HUES6 (cell line): ENCODE data around the gene LRRC23.
"Not testable (repeated sequence)": the region's sequence is repeated elsewhere in the genome, so short reads cannot be mapped to it uniquely, and the experiment has no call there.

Experiments
- H3K27ac ChIP-seq: 2 replicates; pipeline ENCODE4 v1.7.0; 2013; ENCODE audit warnings: low read depth, mild to moderate bottlenecking, low read length, inconsistent platforms
- H3K27me3 ChIP-seq: 2 replicates; pipeline ENCODE4 v1.6.1; 2013; ENCODE audit warnings: low read length; ENCODE audit not compliant: control insufficient read depth, insufficient read depth
- H3K36me3 ChIP-seq: 2 replicates; pipeline ENCODE4 v1.6.1; 2013; ENCODE audit warnings: low read length; ENCODE audit not compliant: control insufficient read depth, insufficient read depth
- H3K4me1 ChIP-seq: 2 replicates; pipeline ENCODE4 v1.6.1; 2013; ENCODE audit warnings: low read length; ENCODE audit not compliant: control insufficient read depth, insufficient read depth
- H3K4me3 ChIP-seq: 2 replicates; pipeline ENCODE4 v1.5.1; 2013; ENCODE audit warnings: low read depth, low read length
- H3K9ac ChIP-seq: one replicate; pipeline ENCODE4 v1.6.1; 2013; ENCODE audit warnings: mild to moderate bottlenecking, low read length
- H3K9me3 ChIP-seq: 2 replicates; pipeline ENCODE4 v1.6.1; 2013; ENCODE audit warnings: low read depth, low read length; ENCODE audit not compliant: control insufficient read depth, insufficient read depth

Gene LRRC23

DNA sequence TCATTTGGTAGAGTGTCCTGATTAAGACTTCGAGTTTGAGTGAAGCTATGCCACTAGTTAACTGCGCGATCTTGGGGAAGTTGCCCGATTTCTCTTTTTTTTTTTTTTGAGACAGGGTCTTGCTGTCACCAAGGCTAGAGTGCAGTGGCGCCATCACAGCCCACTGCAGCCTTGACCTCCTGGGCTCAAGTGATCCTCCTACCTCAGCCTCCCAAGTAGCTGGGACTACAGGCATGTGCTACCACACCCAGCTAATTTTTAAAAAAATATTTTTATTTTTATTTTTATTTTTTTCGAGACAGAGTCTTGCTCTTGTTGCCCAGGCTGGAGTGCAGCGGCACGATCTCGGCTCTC, 30.6 kb upstream of the LRRC23 start:
- peak overlapping the region; percentile 73 for H3K9ac ChIP-seq
- not testable (repeated sequence) for H3K9me3 ChIP-seq

DNA sequence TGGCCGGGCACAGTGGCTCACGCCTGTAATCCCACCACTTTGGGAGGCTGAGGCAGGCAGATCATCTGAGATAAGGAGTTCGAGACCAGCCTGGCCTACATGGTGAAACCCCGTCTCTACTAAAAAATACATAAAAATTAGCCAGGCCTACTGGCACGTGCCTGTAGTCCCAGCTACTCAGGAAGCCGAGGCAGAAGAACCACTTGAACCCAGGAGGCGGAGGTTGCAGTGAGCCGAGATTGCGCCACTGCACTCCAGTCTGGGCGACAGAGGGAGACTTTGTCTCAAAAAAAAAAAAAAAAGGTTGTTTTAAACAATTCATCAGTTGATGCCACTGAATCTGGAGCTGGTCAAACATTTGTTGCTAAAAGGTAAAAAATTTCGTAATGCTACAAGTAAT, 24.8 kb upstream of the LRRC23 start:
- not testable (repeated sequence) for H3K27ac ChIP-seq, H3K9ac ChIP-seq, H3K9me3 ChIP-seq, H3K4me3 ChIP-seq, H3K4me1 ChIP-seq, H3K27me3 ChIP-seq
- H3K36me3 ChIP-seq = peaks cover 27% of the 10 kb centered on the region

More for the DNA sequence above, 30.6 kb upstream of the LRRC23 start:
- H3K4me1 ChIP-seq = peaks cover 25% of the 10 kb centered on the region
- not testable (repeated sequence) for H3K27me3 ChIP-seq
- H3K4me3 ChIP-seq = peak overlapping the region; percentile 70
- H3K27ac ChIP-seq = peak overlapping the region; percentile 52; the same call in 1 of the 2 replicates
- peaks cover 36% of the 10 kb centered on the region for H3K36me3 ChIP-seq

DNA sequence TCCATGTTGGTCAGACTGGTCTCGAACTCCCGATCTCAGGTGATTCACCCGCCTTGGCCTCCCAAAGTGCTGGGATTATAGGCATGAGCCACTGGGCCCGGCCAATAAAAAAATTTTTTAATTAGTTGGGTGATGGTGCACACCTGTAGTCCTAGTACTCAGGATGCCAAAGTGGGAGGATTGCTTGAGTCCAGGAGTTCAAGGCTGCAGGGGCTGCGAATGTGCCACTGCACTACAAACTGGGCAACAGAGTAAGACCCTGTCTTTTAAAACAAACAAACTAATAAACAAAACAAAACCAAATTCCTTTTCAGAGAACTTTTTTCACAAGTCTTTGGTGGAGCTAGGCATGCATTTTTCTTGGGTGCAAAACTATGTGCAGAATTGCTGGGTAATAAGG, 21.4 kb upstream of the LRRC23 start:
- H3K4me3 ChIP-seq = no peak overlapping the region
- H3K36me3 ChIP-seq = peaks cover 17% of the 10 kb centered on the region
- H3K4me1 ChIP-seq = peaks cover 24% of the 10 kb centered on the region
- H3K27me3 ChIP-seq = no peaks in the 10 kb centered on the region
- H3K9ac ChIP-seq = no peak overlapping the region
- H3K9me3 ChIP-seq = no peaks in the 10 kb centered on the region
- no peak overlapping the region for H3K27ac ChIP-seq

DNA sequence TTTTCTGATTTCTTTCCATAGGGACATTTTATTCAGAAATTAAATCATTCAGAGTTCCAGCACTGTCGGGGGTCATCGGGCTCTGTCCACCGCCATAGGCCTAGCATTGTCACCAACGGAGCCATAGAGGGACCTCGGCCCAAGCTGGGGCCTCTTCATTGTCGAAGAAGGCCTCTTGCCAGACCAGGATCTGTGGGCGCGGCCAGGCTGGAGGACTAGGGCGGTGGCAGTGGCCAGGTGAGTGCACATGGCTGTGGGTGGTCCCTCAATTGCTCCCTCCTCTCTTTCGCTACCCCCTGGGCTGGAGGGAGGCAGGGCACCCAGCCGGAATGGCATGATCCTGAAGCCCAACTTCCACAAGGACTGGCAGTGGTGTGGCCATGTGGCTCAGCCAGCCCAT, 20.9 kb upstream of the LRRC23 start:
- H3K4me1 ChIP-seq = peaks cover 28% of the 10 kb centered on the region
- no peak overlapping the region for H3K4me3 ChIP-seq
- no peaks in the 10 kb centered on the region for H3K9me3 ChIP-seq
- H3K27me3 ChIP-seq = no peaks in the 10 kb centered on the region
- peaks cover 17% of the 10 kb centered on the region for H3K36me3 ChIP-seq
- H3K27ac ChIP-seq = no peak overlapping the region
- H3K9ac ChIP-seq = no peak overlapping the region

DNA sequence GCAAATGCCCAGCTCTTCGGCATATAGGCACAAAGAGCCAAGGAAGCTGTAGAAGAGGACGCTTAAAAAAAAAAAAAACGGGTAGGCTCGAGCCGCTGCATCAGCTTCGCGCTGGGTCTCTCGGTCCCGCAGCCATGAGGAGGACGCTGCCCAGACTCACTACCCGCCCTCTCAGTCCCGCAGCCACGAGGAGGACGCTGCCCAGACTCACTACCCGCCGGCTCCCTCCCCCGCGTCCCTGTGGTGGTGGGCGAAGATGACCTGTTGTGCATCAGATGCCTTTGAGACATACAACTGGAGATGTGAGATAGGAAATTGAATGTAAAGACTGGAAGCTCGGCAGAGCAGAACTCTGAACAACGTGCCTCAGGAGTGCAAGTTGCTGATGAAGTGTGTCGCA, 20.1 kb upstream of the LRRC23 start:
- Histone ChIP-seq H3K9me3 (no peaks in the 10 kb centered on the region), H3K36me3 (peaks cover 17% of the 10 kb centered on the region), H3K9ac (no peak overlapping the region), H3K27me3 (no peaks in the 10 kb centered on the region), H3K27ac (peak overlapping the region; percentile 89; the same call in 1 of the 2 replicates), H3K4me1 (peaks cover 28% of the 10 kb centered on the region), H3K4me3 (no peak overlapping the region)

DNA sequence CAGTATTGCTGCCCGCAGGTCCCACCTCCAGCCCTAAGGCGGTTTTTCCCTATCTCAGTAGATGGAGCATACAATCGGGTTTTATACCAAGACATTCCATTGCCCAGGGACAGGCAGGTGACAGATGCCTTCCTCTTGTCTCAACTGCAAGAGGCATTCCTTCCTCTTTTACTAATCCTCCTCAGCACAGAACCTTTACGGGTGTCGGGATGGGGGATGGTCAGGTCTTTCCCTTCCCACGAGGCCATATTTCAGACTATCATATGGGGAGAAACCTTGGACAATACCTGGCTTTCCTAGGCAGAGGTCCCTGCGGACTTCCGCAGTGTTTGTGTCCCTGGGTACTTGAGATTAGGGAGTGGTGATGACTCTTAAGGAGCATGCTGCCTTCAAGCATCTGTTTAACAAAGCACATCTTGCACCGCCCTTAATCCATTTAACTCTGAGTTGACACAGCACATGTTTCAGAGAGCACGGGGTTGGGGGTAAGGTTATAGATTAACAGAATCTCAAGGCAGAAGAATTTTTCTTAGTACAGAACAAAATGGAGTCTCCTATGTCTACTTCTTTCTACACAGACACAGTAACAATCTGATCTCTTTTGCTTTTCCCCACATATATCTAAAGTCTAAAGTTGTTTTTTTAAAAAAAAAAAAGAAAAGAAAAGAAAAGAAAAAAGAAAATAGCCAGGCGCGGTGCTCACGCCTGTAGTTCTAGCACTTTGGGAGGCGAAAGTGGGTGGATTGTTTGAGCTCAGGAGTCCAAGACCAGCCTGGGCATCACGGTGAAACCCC, 18.2 kb upstream of the LRRC23 start:
- H3K27me3 ChIP-seq, H3K9me3 ChIP-seq, H3K4me3 ChIP-seq: not testable (repeated sequence)
- peak overlapping the region; percentile 57 for H3K9ac ChIP-seq
- peaks cover 17% of the 10 kb centered on the region for H3K36me3 ChIP-seq
- peak overlapping the region; percentile 79; the same call in 1 of the 2 replicates for H3K27ac ChIP-seq
- peaks cover 34% of the 10 kb centered on the region for H3K4me1 ChIP-seq

DNA sequence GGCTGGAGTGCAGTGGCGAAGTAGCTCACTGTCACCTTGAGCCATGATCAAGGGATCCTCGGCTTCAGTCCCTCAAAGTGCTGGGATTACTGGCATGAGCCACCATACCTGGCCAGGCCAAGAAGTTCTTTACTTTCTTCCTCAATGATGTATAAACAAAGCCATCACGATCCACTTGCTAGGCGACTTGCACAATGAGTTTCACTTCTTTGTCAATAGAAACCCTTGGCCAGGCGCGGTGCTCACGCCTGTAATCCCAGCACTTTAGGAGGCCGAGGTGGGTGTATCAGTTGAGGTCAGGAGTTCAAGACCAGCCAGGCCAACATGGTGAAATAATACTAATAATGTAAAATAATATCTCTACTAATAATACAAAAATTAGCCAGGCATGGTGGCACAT, 17.2 kb upstream of the LRRC23 start:
- Histone ChIP-seq H3K4me3 (no peak overlapping the region), H3K9me3 (no peaks in the 10 kb centered on the region), H3K27ac (peak overlapping the region; percentile 79; the same call in 1 of the 2 replicates), H3K9ac (no peak overlapping the region), H3K36me3 (peaks cover 17% of the 10 kb centered on the region), H3K4me1 (peaks cover 39% of the 10 kb centered on the region), H3K27me3 (no peaks in the 10 kb centered on the region)

DNA sequence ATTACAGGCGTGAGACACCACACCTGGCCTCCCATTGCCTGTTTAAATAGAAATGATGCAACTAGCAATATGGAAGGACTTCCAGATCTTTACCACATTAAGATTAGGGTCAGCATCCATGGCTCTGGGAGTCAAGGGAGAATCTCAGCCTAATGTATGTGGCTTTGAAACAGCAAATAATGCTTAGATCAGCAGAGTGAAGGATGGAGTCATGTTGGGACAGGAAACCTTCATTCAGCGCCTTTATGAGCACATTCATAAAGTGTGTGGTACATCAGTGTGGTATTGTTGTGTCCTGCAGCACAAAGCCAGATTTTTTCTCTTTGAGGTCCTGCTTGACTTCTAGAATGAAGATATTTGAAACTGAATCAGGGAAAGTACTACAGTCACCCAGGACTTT, 16.3 kb upstream of the LRRC23 start:
- Histone ChIP-seq H3K9me3 (no peaks in the 10 kb centered on the region), H3K36me3 (peaks cover 15% of the 10 kb centered on the region), H3K4me1 (peaks cover 39% of the 10 kb centered on the region), H3K27ac (peak overlapping the region; percentile 4; the same call in 1 of the 2 replicates), H3K9ac (no peak overlapping the region), H3K4me3 (no peak overlapping the region), H3K27me3 (no peaks in the 10 kb centered on the region)

DNA sequence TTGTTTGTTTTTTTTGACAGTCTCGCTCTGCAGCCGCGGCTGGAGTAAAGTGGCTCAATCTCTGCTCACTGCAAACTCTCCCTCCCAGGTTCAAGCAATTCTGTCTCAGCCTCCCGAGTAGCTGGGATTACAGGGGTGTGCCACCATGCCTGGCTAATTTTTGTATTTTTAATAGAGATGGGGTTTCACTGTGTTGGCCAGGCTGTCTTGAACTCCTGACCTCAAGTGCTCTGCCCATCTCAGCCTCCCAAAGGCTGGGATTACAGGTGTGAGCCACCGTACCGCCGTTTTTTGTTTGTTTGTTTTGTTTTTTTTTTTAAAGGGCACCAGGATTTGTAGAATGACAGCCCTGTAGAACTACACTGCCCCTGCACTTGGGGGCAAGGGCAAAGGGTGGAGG, 15.8 kb upstream of the LRRC23 start:
- peaks cover 39% of the 10 kb centered on the region for H3K4me1 ChIP-seq
- H3K9me3 ChIP-seq = not testable (repeated sequence)

DNA sequence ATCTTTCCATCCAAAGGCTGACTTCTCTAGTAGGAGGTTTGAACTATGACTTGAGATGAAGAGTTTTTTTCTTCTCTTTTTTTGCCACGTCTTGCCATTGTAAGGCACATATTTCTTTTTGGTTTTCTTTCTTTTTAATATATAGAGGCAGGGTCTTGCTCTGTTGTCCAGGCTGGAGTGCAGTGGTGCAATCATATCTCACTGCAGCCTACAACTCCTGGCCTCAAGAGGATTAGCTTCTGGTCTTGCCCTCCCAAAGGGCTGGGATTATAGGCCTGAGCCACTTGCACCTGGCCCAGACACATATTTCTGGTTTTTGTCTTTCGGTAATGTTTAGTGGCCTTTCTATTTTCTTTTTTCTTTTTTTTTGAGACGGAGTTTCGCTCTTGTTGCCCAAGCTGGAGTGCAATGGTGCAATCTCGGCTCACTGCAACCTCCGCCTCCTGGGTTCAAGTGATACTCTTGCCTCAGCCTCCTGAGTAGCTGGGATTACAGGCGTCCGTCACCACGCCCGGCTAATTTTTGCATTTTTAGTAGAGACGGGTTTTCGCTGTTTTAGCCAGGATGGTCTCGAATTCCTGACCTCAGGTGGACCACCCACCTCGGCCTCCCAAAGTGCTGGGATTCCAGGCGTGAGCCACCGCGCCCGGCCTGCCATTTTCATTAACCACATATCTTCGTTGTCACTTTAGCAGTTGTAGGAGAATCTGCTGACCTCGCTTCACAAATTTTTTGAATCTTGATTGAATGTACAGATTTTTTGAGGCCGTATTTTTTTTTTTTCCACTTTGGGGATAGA, 14.6 kb upstream of the LRRC23 start:
- peak overlapping the region; percentile 39 for H3K4me3 ChIP-seq
- H3K9ac ChIP-seq = peak overlapping the region; percentile 75
- H3K9me3 ChIP-seq, H3K36me3 ChIP-seq, H3K27me3 ChIP-seq: not testable (repeated sequence)
- peak overlapping the region; percentile 96 for H3K27ac ChIP-seq
- H3K4me1 ChIP-seq = peaks cover 30% of the 10 kb centered on the region

More for the DNA sequence above, 15.8 kb upstream of the LRRC23 start:
- H3K27ac ChIP-seq = peak overlapping the region; percentile 4; the same call in 1 of the 2 replicates
- H3K4me3 ChIP-seq, H3K9ac ChIP-seq, H3K27me3 ChIP-seq: not testable (repeated sequence)
- peaks cover 11% of the 10 kb centered on the region for H3K36me3 ChIP-seq
